A673 (cell line): ENCODE measurements around the gene KCNJ14.

Source experiments
- CTCF ChIP-seq: fragments of 300-800, 200-600 bp; sonication (generic); conservative IDR thresholded peaks from 2 replicates; pipeline ENCODE4 v1.5.1; 2017; ENCODE audit warnings: low read depth, mild to moderate bottlenecking, antibody characterized with exemption, low read length, moderate library complexity, mixed read lengths
- EZH2 ChIP-seq: fragments of 200-600 bp; sonication (generic); IDR thresholded peaks from 2 replicates; pipeline ENCODE4 v1.6.1; 2017; ENCODE audit warnings: borderline replicate concordance, low read depth, mild to moderate bottlenecking, mixed read lengths, antibody characterized with exemption, low read length; ENCODE audit not compliant: poor library complexity, severe bottlenecking

GRCh38 chr19:48512504-48513288 lies 57.3 kb downstream of the KCNJ14 start:
- TF ChIP-seq CTCF (no peak), EZH2 (no peak)
